Muscle of leg (tissue), 16 donors: Measurements from ENCODE around the gene CORO1C. TPM values are rescaled to one million over a fixed set of nuclear protein-coding genes. Genes with fewer than 3 reads are reported as not detected.

Source experiments
- DNase-seq: peaks from one replicate; pipeline ENCODE4 v3.0.0; 2013
- H3K27ac ChIP-seq: one replicate; pipeline ENCODE4 v1.5.1; 2013; ENCODE audit warnings: mild to moderate bottlenecking, low read length, control low read depth
- H3K27me3 ChIP-seq: one replicate; pipeline ENCODE4 v1.6.1; 2013; ENCODE audit warnings: low read length; ENCODE audit not compliant: control insufficient read depth, insufficient read depth
- H3K36me3 ChIP-seq: one replicate; pipeline ENCODE4 v1.6.1; 2013; ENCODE audit warnings: low read length; ENCODE audit not compliant: control insufficient read depth, insufficient read depth
- H3K4me1 ChIP-seq: one replicate; pipeline ENCODE4 v1.6.1; 2013; ENCODE audit warnings: low read length; ENCODE audit not compliant: control insufficient read depth, insufficient read depth
- H3K4me3 ChIP-seq: one replicate; pipeline ENCODE4 v1.5.1; 2013; ENCODE audit warnings: low read length, control low read depth
- H3K9me3 ChIP-seq: replicated peaks from 2 replicates; pipeline ENCODE4 v1.6.1; 2013; ENCODE audit warnings: low read depth, low read length; ENCODE audit not compliant: control insufficient read depth
- WGBS: methylation state at CpG from one replicate; pipeline ENCODE4 v1.1.5; 2013; ENCODE audit warnings: missing lambda C conversion rate; ENCODE audit not compliant: insufficient coverage; 5-methylcytosine and 5-hydroxymethylcytosine counted together
- long read RNA-seq, 11 donors: transcript quantifications; one replicate each; lab custom pipeline, GENCODE V29; 2026
- polyA plus RNA-seq, 8 donors: library from polyadenylated mRNA; unstranded; fragments of 120-200 nt; gene quantifications; one replicate each; pipeline versions ENCODE4 v1.2.1 to v1.2.3, GENCODE V29; 2013; ENCODE audit warnings: inconsistent platforms in 1 of 8, low replicate concordance in 1 of 8; ENCODE audit not compliant: insufficient read length in 8 of 8, insufficient read depth in 1 of 8
- total RNA-seq: library from RNA; stranded (reverse); fragments of 120-200 nt; gene quantifications from one replicate; pipeline ENCODE4 v1.2.4, GENCODE V29; 2013

Gene CORO1C
- total RNA-seq (56.1 TPM), polyA plus RNA-seq (100 to 1,000 TPM in 1 of 8 donors, 10 to 100 TPM in 7; 64.6 to 100 (median 72.3) TPM)
- long read RNA-seq, donor 1, partial matches to known transcripts: 0 of 4 reads
- long read RNA-seq, donor 1, other reads (novel, unspliced or antisense): 0 of 4 reads
- long read RNA-seq, donor 2, partial matches to known transcripts: 0 of 1 reads
- long read RNA-seq, donor 2, other reads (novel, unspliced or antisense): 0 of 1 reads
- long read RNA-seq, donor 3, transcript CORO1C-201 (11 exons, 3,892 nt): major isoform, 7 of 7 reads
- long read RNA-seq, donor 3, partial matches to known transcripts: 0 of 7 reads
- long read RNA-seq, donor 3, other reads (novel, unspliced or antisense): 0 of 7 reads
- long read RNA-seq, donor 4, transcript CORO1C-201 (11 exons, 3,892 nt): major isoform, 10 of 11 reads
- long read RNA-seq, donor 4, partial matches to known transcripts: 0 of 11 reads
- long read RNA-seq, donor 4, other reads (novel, unspliced or antisense): 0 of 11 reads
- long read RNA-seq, donor 5, transcript CORO1C-201 (11 exons, 3,892 nt): major isoform, 19 of 19 reads
- long read RNA-seq, donor 5, partial matches to known transcripts: 0 of 19 reads
- long read RNA-seq, donor 5, other reads (novel, unspliced or antisense): 0 of 19 reads
- long read RNA-seq, donor 6, transcript CORO1C-201 (11 exons, 3,892 nt): major isoform, 15 of 21 reads
- long read RNA-seq, donor 6, partial matches to known transcripts: 5 of 21 reads
- long read RNA-seq, donor 6, other reads (novel, unspliced or antisense): 0 of 21 reads
- long read RNA-seq, donor 7, transcript CORO1C-201 (11 exons, 3,892 nt): major isoform, 17 of 27 reads
- long read RNA-seq, donor 7, partial matches to known transcripts: 10 of 27 reads
- long read RNA-seq, donor 7, other reads (novel, unspliced or antisense): 0 of 27 reads
- long read RNA-seq, donor 8, transcript CORO1C-201 (11 exons, 3,892 nt): major isoform, 5 of 6 reads
- long read RNA-seq, donor 8, partial matches to known transcripts: 0 of 6 reads
- long read RNA-seq, donor 8, other reads (novel, unspliced or antisense): 0 of 6 reads
- long read RNA-seq, donor 9, transcript CORO1C-201 (11 exons, 3,892 nt): major isoform, 7 of 7 reads
- long read RNA-seq, donor 9, partial matches to known transcripts: 0 of 7 reads
- long read RNA-seq, donor 9, other reads (novel, unspliced or antisense): 0 of 7 reads
- long read RNA-seq, donor 10, transcript CORO1C-201 (11 exons, 3,892 nt): major isoform, 13 of 15 reads
- long read RNA-seq, donor 10, partial matches to known transcripts: 0 of 15 reads
- long read RNA-seq, donor 10, other reads (novel, unspliced or antisense): 0 of 15 reads
- long read RNA-seq, donor 11, transcript CORO1C-201 (11 exons, 3,892 nt): major isoform, 11 of 12 reads
- long read RNA-seq, donor 11, partial matches to known transcripts: 0 of 12 reads
- long read RNA-seq, donor 11, other reads (novel, unspliced or antisense): 0 of 12 reads

DNA sequence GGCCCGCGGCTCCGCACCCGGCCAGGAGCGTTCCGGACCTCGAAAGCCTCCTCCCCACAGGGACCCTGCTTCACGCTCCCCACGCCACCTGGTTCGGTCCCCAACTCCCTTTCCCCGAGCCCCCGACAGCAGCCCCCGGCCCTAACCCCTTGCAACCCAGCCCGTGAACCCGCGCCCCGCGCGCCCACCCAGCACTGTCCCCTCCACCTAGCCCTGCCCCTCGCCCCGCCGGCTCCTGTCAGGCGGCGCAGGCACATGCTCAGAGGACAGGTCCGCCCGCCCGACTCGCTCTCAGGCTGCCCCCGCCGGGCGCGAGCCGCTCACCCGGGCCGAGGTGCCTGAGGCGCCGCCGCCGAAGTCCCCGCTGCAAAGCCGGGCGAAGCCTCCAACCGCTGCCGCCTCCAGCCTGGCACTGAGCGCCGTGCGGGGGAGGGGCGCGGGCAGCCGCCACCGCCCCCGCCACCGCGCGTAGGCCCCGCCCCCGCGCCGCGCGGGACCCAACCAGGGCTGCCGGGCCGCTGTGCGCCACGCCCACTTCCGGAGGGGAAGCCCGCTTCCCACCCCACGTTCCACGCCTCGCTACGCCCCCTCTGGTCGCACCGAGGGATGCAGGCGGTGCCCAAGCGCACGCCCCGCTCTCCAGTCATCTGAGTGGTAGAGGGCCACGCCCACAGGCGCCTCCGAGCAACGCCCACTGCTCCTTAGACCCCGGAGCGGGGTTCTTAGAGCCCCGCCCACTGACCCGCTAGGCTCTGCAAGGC lies at the start of gene CORO1C:
TSS of gene CORO1C (minus strand) at position 414 of the 761 bp plus-strand sequence. CDS start 30,200 bp downstream, outside the sequence.
- WGBS: 0% methylated on average over 66 of the region's 85 CpGs
- peaks cover 7% of the 10 kb centered on the region for H3K4me1 ChIP-seq
- peak within 1 kb of the TSS; percentile 88 for H3K4me3 ChIP-seq
- H3K9me3 ChIP-seq: no peaks in the 10 kb centered on the region
- H3K36me3 ChIP-seq: no peaks in the 10 kb centered on the region
- no peaks in the 10 kb centered on the region for H3K27me3 ChIP-seq
- peak within 1 kb of the TSS; percentile 99 for H3K27ac ChIP-seq
- peak; percentile 97 for DNase-seq

DNA sequence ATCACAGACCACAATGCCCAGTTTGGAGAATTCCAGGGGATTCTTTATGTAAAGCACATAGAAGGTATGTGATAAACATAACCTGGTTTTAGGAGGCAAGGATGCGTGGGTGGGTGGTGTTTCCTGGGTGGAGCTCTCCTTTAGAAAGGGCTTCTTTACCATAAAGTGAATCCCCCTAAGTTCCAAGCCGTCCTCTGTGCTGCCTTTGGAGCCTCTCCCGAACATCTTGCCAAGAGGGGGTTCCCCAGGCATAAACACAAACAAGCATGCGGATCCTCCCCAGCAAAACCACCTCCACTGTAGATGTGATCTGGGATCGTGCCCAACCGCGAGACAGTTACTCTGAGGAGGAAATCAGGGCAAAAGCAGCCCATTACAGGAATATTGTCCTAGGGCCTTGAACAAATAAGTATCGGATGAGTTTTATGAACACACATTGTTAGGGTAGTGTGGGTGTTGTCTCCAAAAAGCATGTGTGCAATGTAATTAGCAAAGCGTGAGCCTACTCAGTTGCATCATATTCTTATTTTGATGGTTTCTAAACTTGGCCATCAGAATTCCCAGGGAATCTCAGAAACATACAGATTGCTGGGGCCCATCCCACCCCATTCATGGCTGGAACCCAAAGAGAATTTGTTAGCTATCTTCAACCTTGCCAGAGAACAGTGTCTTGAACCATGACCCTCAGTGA lies 48.8 kb upstream of the CORO1C start:
- WGBS: 35% methylated on average over 2 of the region's 9 CpGs
- peak; percentile 75 for DNase-seq
- Histone ChIP-seq H3K27me3 (no peaks in the 10 kb centered on the region), H3K4me3 (no peak overlapping the region), H3K36me3 (peaks cover 4% of the 10 kb centered on the region), H3K27ac (peak overlapping the region; percentile 47), H3K9me3 (no peaks in the 10 kb centered on the region), H3K4me1 (peaks cover 46% of the 10 kb centered on the region)

DNA sequence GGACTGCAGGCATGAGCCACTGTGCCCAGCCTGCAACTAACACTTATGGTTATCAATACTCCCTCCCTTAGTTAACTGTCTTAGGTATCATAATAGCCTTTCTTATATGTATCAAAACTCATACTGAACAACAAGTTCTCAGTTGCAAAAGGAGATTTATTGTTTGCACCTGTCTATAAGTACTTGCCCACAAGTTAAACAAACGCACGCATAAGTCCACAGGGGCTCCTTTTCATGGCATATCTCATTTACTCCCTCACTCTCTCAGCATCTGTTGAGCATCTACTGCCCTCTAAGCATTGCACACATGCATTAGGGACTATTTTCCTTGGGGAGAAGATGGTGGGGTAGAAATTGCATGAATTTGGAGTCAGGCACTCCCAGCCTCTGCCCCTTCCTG lies 46.7 kb upstream of the CORO1C start:
- H3K4me1 ChIP-seq: peaks cover 48% of the 10 kb centered on the region
- H3K27ac ChIP-seq: no peak overlapping the region
- DNase-seq: no peak
- H3K27me3 ChIP-seq: no peaks in the 10 kb centered on the region
- no peak overlapping the region for H3K4me3 ChIP-seq
- H3K9me3 ChIP-seq: no peaks in the 10 kb centered on the region
- 50% methylated on average over 2 of the region's 2 CpGs for WGBS
- H3K36me3 ChIP-seq: peaks cover 4% of the 10 kb centered on the region

DNA sequence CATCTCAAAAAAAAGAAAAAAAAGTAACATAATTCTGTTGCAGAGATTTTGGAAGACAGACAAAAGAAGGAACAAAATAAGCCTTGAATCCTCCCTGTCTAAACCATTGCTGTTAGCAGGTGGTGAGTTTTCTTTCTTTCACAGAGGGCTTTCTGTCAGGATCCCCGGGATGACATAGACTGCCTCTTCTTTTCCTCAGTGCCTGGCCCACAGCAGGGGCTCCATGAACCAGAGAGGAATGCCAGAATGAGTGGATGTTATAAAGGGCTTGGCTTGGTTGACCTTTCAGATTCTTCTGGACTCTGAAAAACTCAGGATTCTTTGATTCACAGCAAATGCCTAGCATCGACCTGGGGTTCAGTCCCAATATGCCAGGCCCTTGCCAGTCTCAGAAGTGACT lies 45.8 kb upstream of the CORO1C start:
- Histone ChIP-seq H3K27ac (peak overlapping the region; percentile 9), H3K4me1 (peaks cover 57% of the 10 kb centered on the region), H3K36me3 (peaks cover under 1% of the 10 kb centered on the region), H3K27me3 (no peaks in the 10 kb centered on the region), H3K4me3 (no peak overlapping the region), H3K9me3 (no peaks in the 10 kb centered on the region)
- peak; percentile 23 for DNase-seq
- 42% methylated on average over 1 of the region's 2 CpGs for WGBS

DNA sequence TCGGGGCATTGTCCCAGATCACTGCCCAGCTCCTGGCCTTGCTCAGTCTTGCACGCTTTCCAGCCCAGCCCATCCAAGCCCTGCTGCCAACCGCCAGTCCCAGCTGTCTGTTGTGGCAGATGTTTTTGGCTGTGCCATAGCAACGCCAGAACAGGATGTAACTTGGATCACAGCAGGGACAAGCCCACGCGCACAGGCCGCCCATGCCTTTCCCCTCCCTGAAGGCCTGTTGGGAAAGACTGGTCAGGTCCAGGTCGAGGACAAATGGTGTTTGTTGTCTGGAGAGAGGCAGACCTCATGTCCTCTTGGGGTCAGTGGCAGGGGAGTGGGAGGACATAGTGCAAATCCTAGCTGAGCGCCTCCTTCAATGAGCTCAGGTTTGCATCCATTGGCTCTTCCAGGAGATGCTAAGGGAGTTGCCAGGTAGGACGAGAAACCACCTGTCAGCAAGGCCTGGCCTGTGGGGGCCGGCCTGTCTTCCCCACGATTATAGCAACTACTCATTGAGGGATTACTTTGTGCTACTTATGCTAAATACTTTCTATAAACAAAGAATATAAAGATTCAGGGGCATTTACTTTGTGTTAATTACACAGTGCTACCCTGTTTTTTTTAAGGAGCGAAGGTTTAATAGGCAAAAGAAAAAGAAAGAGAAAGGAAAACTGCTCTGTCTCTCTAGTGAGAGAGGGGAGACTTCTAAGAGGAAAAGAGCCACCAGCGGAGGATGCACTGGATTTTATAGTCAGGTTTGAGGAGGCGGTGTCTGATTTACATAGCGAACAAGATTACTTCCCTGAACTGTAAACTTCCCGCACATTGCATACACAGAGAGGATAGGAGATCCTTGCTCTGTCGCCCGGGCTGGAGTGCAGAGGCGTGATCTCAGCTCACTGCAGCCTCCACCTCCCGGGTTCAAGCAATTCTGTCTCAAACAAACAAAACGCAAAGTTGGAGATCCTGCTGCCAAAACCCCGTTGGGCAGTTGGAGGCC lies 42.8 kb upstream of the CORO1C start:
- peaks cover 2% of the 10 kb centered on the region for H3K27me3 ChIP-seq
- WGBS: 34% methylated on average over 7 of the region's 23 CpGs
- H3K36me3 ChIP-seq: no peaks in the 10 kb centered on the region
- H3K9me3 ChIP-seq: no peaks in the 10 kb centered on the region
- H3K4me3 ChIP-seq: no peak overlapping the region
- H3K4me1 ChIP-seq: peaks cover 65% of the 10 kb centered on the region
- peak overlapping the region; percentile 93 for H3K27ac ChIP-seq
- DNase-seq: peak; percentile 93

DNA sequence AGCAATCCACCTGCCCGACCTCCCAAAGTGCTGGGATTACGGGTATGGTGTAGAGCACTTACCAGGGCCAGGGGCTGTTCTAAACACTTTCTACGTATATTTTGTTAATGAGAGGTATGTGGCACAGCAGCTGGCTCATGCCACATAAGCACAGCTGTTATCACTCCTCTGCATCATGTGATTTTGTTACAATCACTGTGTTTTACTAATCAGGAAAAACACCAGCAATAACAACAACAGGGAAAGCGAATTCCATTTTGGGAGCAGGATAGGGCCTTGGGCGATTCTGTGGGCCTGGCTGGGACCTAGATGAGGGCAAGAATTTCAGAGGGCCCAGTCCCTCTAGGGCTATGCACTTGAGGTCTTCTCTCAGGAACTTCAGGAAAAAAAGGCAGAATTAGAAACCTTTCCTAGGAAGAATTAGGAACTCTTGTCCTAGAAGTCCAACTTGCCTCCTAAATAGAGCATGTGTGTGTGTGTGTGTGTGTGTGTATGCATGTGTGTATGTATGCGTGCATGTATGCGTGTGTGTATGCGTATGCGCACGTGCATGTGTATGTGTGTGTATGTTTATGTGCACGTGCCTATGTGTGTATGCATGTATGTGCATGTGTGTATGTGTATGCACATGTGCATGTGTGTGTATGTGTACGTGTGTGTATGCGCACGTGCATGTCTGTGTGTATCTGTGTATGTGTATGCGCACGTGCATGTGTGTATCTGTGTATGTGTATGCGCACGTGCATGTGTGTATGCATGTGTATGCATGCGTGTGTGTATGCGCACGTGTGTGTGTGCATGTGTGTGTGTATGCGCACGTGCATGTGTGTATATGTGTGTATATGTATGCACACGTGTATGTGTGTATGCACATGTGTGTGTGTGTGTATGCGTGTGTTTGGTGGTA lies 41.8 kb upstream of the CORO1C start:
- DNase-seq: peak; percentile 47
- Histone ChIP-seq H3K27ac (peak overlapping the region; percentile 93), H3K36me3 (no peaks in the 10 kb centered on the region), H3K9me3 (no peaks in the 10 kb centered on the region), H3K4me3 (no peak overlapping the region), H3K27me3 (peaks cover 2% of the 10 kb centered on the region), H3K4me1 (peaks cover 69% of the 10 kb centered on the region)
- 87% methylated on average over 21 of the region's 25 CpGs for WGBS

DNA sequence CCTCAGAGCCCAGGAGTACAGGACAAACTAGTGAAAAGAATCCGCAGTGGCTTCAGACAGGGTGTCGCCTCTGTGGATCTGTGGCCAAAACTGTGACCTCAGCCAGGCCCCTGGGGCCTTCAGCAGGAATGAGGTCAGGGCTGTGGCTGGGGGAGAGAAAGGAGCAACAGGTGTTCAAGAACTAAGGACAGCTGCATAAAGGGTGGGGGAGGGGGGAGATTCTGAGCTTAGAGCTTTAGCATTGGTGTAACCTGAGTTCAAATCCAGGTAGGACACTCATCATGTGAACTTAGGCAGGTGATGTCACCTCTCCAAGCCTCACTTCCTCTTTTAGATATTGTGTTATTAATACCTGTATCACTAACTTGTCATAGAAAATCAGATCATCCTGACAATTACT lies 40.9 kb upstream of the CORO1C start:
- WGBS: 30% methylated on average over 2 of the region's 2 CpGs
- Histone ChIP-seq H3K4me1 (peaks cover 62% of the 10 kb centered on the region), H3K4me3 (no peak overlapping the region), H3K9me3 (no peaks in the 10 kb centered on the region), H3K27ac (peak overlapping the region; percentile 93), H3K27me3 (peaks cover 2% of the 10 kb centered on the region), H3K36me3 (no peaks in the 10 kb centered on the region)
- DNase-seq: peak; percentile 78
